ENCODE data around the gene MLLT10. TPM values are rescaled to one million over a fixed set of nuclear protein-coding genes. Genes with fewer than 3 reads are reported as not detected.

The MLLT10 gene
- total RNA-seq, 6 donors from 2014 or later = 40.1 to 63.9 (median 53.9) TPM

- Histone ChIP-seq H3K36me3 (peaks cover 0 to 5% (median 3%) of the 10 kb centered on the region in 4 donors), H3K4me3 (no peak overlapping the region), H3K9me3 (no peaks in the 10 kb centered on the region), H3K27ac (no peak overlapping the region), H3K4me1 (peaks cover 0 to 4% (median 1%) of the 10 kb centered on the region in 4 donors), H3K27me3 (no peaks in the 10 kb centered on the region)
- TF ChIP-seq EP300 (IDR thresholded peaks at IDR 0.05) (no peak), POLR2A (IDR thresholded peaks at IDR 0.05) (no peak), POLR2AphosphoS5 (IDR thresholded peaks at IDR 0.05) (no peak)
- TF ChIP-seq, protein P1, sequence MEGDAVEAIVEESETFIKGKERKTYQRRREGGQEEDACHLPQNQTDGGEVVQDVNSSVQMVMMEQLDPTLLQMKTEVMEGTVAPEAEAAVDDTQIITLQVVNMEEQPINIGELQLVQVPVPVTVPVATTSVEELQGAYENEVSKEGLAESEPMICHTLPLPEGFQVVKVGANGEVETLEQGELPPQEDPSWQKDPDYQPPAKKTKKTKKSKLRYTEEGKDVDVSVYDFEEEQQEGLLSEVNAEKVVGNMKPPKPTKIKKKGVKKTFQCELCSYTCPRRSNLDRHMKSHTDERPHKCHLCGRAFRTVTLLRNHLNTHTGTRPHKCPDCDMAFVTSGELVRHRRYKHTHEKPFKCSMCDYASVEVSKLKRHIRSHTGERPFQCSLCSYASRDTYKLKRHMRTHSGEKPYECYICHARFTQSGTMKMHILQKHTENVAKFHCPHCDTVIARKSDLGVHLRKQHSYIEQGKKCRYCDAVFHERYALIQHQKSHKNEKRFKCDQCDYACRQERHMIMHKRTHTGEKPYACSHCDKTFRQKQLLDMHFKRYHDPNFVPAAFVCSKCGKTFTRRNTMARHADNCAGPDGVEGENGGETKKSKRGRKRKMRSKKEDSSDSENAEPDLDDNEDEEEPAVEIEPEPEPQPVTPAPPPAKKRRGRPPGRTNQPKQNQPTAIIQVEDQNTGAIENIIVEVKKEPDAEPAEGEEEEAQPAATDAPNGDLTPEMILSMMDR (IDR thresholded peaks at IDR 0.05) = no peak
- ATAC-seq (ENCODE audit: low FRiP score in 2 of 2) (no peak), DNase-seq (no peak)
- WGBS, 2 donors = 86 to 90% methylated on average over 5 of the region's 5 CpGs
Observed at GRCh38 chr10:21593986-21594385, 60.0 kb downstream of the MLLT10 start.

GRCh38 chr10:21599582-21599981 is 65.5 kb downstream of the MLLT10 start:
- Histone ChIP-seq H3K27me3 (no peaks in the 10 kb centered on the region), H3K4me3 (no peak overlapping the region), H3K36me3 (peaks cover 0 to 5% (median 0%) of the 10 kb centered on the region in 4 donors), H3K27ac (no peak overlapping the region), H3K4me1 (peaks cover 5 to 13% (median 6%) of the 10 kb centered on the region in 4 donors), H3K9me3 (no peaks in the 10 kb centered on the region)
- TF ChIP-seq EP300 (IDR thresholded peaks at IDR 0.05) = no peak
- TF ChIP-seq POLR2A (IDR thresholded peaks at IDR 0.05) = no peak
- TF ChIP-seq, protein P1 (IDR thresholded peaks at IDR 0.05) = no peak
- TF ChIP-seq POLR2AphosphoS5 (IDR thresholded peaks at IDR 0.05) = no peak
- DNase-seq (peak in 1 of 2 donors; percentile 56), ATAC-seq (ENCODE audit: low FRiP score in 2 of 2) (peak; percentile 23 to 79)
- WGBS, 2 donors = 68 to 81% methylated on average over 2 of the region's 2 CpGs

DNA sequence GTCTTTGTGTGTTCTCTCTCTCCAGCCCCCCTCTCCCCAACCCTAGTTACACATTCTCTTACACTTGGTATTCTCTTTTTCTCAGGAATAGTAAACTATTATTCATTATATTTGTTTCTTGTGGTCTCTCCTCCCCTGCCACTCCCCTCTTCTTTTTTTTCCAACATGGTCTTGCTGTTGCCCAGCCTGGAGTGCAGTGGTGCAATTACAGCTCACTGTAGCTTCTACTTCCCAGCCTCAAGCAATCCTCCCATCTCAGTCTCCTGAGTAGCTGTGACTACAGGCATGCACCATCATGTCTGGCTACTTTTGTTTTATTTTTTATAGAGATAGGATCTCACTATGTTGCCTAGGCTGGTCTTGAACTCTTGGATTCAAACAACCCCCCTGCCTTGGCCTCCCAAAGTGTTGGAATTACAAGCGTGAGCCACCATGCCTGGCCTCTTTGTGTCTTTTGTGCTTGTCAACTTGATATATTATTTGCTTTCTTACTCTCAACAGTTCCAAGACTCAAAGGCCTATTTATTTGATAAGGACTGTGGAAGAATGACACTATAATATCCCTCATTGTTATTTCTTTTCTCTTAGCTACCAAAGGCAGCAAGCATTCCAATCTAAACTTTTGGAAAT is 66.9 kb downstream of the MLLT10 start:
- 61 to 68% methylated on average over 1 of the region's 1 CpG for WGBS, 2 donors
- no peak overlapping the region for H3K27ac ChIP-seq
- H3K4me1 ChIP-seq = peaks cover 5 to 13% (median 6%) of the 10 kb centered on the region in 4 donors
- no peak for DNase-seq
- no peaks in the 10 kb centered on the region for H3K9me3 ChIP-seq
- no peaks in the 10 kb centered on the region for H3K27me3 ChIP-seq
- ATAC-seq (ENCODE audit: low FRiP score in 2 of 2) = no peak
- H3K4me3 ChIP-seq = no peak overlapping the region
- TF ChIP-seq POLR2AphosphoS5 (IDR thresholded peaks at IDR 0.05) (no peak), EP300 (IDR thresholded peaks at IDR 0.05) (no peak), POLR2A (IDR thresholded peaks at IDR 0.05) (no peak)
- TF ChIP-seq, protein P1 (IDR thresholded peaks at IDR 0.05) = no peak
- H3K36me3 ChIP-seq = peaks cover 0 to 5% (median 0%) of the 10 kb centered on the region in 4 donors

DNA sequence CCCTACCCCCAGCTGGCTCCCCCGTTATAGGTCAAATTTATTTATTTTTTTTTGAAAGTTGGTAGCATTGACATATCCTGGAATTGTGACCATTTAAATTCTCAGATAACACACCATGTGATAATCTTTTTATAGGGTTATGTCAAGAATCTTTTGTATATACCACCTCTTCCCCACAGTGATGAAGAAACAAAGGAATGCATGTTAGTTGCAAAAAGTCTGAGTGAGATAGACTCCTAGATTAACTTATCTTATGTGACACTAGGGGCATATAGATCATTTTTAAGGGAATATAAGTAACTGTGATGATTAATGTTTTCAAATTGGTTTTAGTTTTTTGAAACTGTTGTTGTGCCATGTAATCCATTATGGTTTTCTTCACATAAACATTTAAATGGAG is 68.3 kb downstream of the MLLT10 start:
- 61 to 77% methylated on average over 1 of the region's 1 CpG for WGBS, 2 donors
- no peak overlapping the region for H3K4me3 ChIP-seq
- H3K9me3 ChIP-seq = no peaks in the 10 kb centered on the region
- TF ChIP-seq EP300 (IDR thresholded peaks at IDR 0.05) (no peak), POLR2AphosphoS5 (IDR thresholded peaks at IDR 0.05) (no peak), POLR2A (IDR thresholded peaks at IDR 0.05) (no peak)
- TF ChIP-seq, protein P1 (IDR thresholded peaks at IDR 0.05) = no peak
- H3K27ac ChIP-seq = no peak overlapping the region
- peaks cover 5 to 13% (median 6%) of the 10 kb centered on the region in 4 donors for H3K4me1 ChIP-seq
- no peak for ATAC-seq (ENCODE audit: low FRiP score in 2 of 2)
- peaks cover 0 to 5% (median 0%) of the 10 kb centered on the region in 4 donors for H3K36me3 ChIP-seq
- no peaks in the 10 kb centered on the region for H3K27me3 ChIP-seq
- DNase-seq = no peak

DNA sequence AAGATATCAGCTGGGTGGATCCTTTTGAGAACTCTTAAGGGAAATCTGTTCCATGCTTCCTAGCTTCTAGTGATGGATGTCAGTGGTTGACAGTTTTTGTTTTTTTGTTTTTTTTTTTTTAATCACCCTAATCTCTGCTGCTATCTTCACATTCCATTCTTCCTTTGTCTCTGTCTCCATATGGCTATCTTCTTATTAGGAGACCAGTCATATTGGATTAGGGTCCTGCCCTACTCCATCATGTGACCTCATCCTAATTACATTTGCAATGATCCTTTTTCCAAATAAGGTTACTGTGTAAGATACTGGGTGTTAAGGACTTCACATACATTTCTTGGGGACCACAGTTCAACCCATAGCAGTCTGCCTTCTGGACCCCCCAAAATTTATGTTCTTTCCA is 69.7 kb downstream of the MLLT10 start:
- DNase-seq (no peak), ATAC-seq (ENCODE audit: low FRiP score in 2 of 2) (no peak)
- H3K27ac ChIP-seq = no peak overlapping the region
- H3K9me3 ChIP-seq = no peaks in the 10 kb centered on the region
- no peak overlapping the region for H3K4me3 ChIP-seq
- peaks cover 0 to under 1% (median 0%) of the 10 kb centered on the region in 4 donors for H3K36me3 ChIP-seq
- TF ChIP-seq EP300 (IDR thresholded peaks at IDR 0.05) = no peak
- TF ChIP-seq POLR2AphosphoS5 (IDR thresholded peaks at IDR 0.05) = no peak
- TF ChIP-seq, protein P1 (IDR thresholded peaks at IDR 0.05) = no peak
- no peak for TF ChIP-seq POLR2A (IDR thresholded peaks at IDR 0.05)
- H3K27me3 ChIP-seq = no peaks in the 10 kb centered on the region
- peaks cover 5 to 13% (median 6%) of the 10 kb centered on the region in 4 donors for H3K4me1 ChIP-seq
